Gastroesophageal sphincter (tissue), 4 donors: ENCODE measurements around the gene SLX9. TPM values are rescaled to one million over a fixed set of nuclear protein-coding genes. Genes with fewer than 3 reads are reported as not detected.
A peak's percentile ranks its signal among the peaks of the same experiment; 100 is the strongest.

Experiments used
- ATAC-seq: fragments of 150-250 bp; one replicate; pipeline ENCODE4 v1.9.1; 2016; ENCODE audit warnings: mild to moderate bottlenecking, moderate library complexity
- H3K27ac ChIP-seq, 4 donors: fragments of 200-600 bp; sonication (generic) in 3 of 4; 1 replicate in 3 of 4; 2 replicates in 1 of 4; pipeline ENCODE4 v1.5.1; 2016 to 2019
- H3K27me3 ChIP-seq: fragments of 200-600 bp; sonication (generic); one replicate; pipeline ENCODE4 v1.5.1; 2019
- H3K36me3 ChIP-seq, 2 donors: fragments of 200-600 bp; sonication (generic); one replicate each; pipeline ENCODE4 v1.5.1; 2019; ENCODE audit warnings: control low read depth in 1 of 2
- H3K4me1 ChIP-seq, 3 donors: fragments of 200-600 bp; sonication (generic); 1 replicate in 2 of 3; 2 replicates in 1 of 3; pipeline ENCODE4 v1.5.1; 2016 to 2019; ENCODE audit warnings: control low read depth in 2 of 3
- H3K4me3 ChIP-seq, 2 donors: fragments of 200-600 bp; sonication (generic); one replicate each; pipeline ENCODE4 v1.5.1; 2019; ENCODE audit warnings: mild to moderate bottlenecking in 1 of 2, moderate library complexity in 1 of 2
- H3K9me3 ChIP-seq, 3 donors: fragments of 200-600 bp; sonication (generic); one replicate each; pipeline ENCODE4 v1.5.1; 2017 to 2019; ENCODE audit warnings: control low read depth in 2 of 3
- CTCF ChIP-seq, 4 experiments: fragments of 200-600 bp in 2 of 4; fragments of 450-650 bp in 2 of 4; sonication (generic) in 1 of 4; IDR thresholded peaks; one replicate each; pipeline ENCODE4 v1.5.1; 2017 to 2019; ENCODE audit warnings: antibody characterized with exemption in 4 of 4, mild to moderate bottlenecking in 2 of 4, moderate library complexity in 2 of 4
- EP300 ChIP-seq: sonication (generic); formaldehyde crosslinking; IDR thresholded peaks from one replicate; pipeline ENCODE4 v1.6.1; 2017; ENCODE audit warnings: antibody characterized with exemption, mild to moderate bottlenecking
- POLR2A ChIP-seq, 2 donors: fragments of 450-650 bp; IDR thresholded peaks; one replicate each; pipeline ENCODE4 v1.6.1; 2017; ENCODE audit warnings: antibody characterized with exemption in 2 of 2, mild to moderate bottlenecking in 2 of 2, moderate library complexity in 1 of 2
- POLR2AphosphoS5 ChIP-seq: sonication (generic); formaldehyde crosslinking; IDR thresholded peaks from one replicate; pipeline ENCODE4 v1.6.1; 2017; ENCODE audit warnings: antibody characterized with exemption
- WGBS, 2 donors: methylation state at CpG; one replicate each; pipeline ENCODE4 v1.1.5; 2018; ENCODE audit warnings: low coverage in 1 of 2; 5-methylcytosine and 5-hydroxymethylcytosine counted together
- total RNA-seq, 4 donors: library from RNA; depleted of rRNA; stranded (reverse); fragments of >200 nt; gene quantifications; one replicate each; pipeline ENCODE4 v1.1.0, GENCODE V29; 2016

The SLX9 gene
- total RNA-seq, 4 donors from 2014 or later = 15.7 to 53.9 (median 36.4) TPM

GRCh38 chr21:44982558-44983250 lies 42.9 kb downstream of the SLX9 start:
- peak overlapping the region in 2 of 4 donors; percentile 5 to 65 for H3K27ac ChIP-seq
- H3K4me3 ChIP-seq = no peak overlapping the region
- H3K9me3 ChIP-seq = no peaks in the 10 kb centered on the region
- no CpG with 5 or more reads among the region's 41 CpGs for WGBS, 2 donors
- peak; percentile 22 for ATAC-seq
- peaks cover 0 to 36% (median 0%) of the 10 kb centered on the region in 3 donors for H3K4me1 ChIP-seq
- H3K36me3 ChIP-seq = peaks cover 0 to 14% of the 10 kb centered on the region in 2 donors
- peak; percentile 38 for TF ChIP-seq EP300
- TF ChIP-seq POLR2AphosphoS5 = peak; percentile 71
- TF ChIP-seq POLR2A (IDR thresholded peaks at IDR 0.05) = no peak
- H3K27me3 ChIP-seq = no peaks in the 10 kb centered on the region

- Histone ChIP-seq H3K36me3 (peaks cover 0 to 9% of the 10 kb centered on the region in 2 donors), H3K4me3 (no peak overlapping the region), H3K4me1 (peaks cover 0 to 43% (median 0%) of the 10 kb centered on the region in 3 donors), H3K27ac (peak overlapping the region in 2 of 4 donors; percentile 5 to 12), H3K9me3 (no peaks in the 10 kb centered on the region), H3K27me3 (no peaks in the 10 kb centered on the region)
- ATAC-seq = no peak
- 91 to 97% methylated on average over 7 to 11 of the region's 22 CpGs for WGBS, 2 donors
- TF ChIP-seq CTCF (IDR thresholded peaks at IDR 0.05) (no peak), POLR2AphosphoS5 (no peak), POLR2A (IDR thresholded peaks at IDR 0.05) (no peak), EP300 (no peak)
Observed at GRCh38 chr21:44983421-44984206, 43.8 kb downstream of the SLX9 start.

GRCh38 chr21:44984428-44984791 lies 44.6 kb downstream of the SLX9 start:
- Histone ChIP-seq H3K4me1 (peaks cover 2 to 51% (median 6%) of the 10 kb centered on the region in 3 donors), H3K36me3 (peaks cover 0 to 2% of the 10 kb centered on the region in 2 donors), H3K27ac (peak overlapping the region in 3 of 4 donors; percentile 37 to 94 (median 91)), H3K27me3 (no peaks in the 10 kb centered on the region), H3K9me3 (no peaks in the 10 kb centered on the region), H3K4me3 (no peak overlapping the region)
- WGBS, 2 donors = no CpG with 5 or more reads among the region's 20 CpGs
- no peak for TF ChIP-seq POLR2AphosphoS5
- no peak for TF ChIP-seq POLR2A (IDR thresholded peaks at IDR 0.05)
- TF ChIP-seq CTCF (IDR thresholded peaks at IDR 0.05) = no peak
- TF ChIP-seq EP300 = no peak
- ATAC-seq = no peak

- TF ChIP-seq CTCF (IDR thresholded peaks at IDR 0.05) (no peak), POLR2AphosphoS5 (no peak), EP300 (no peak), POLR2A (IDR thresholded peaks at IDR 0.05) (no peak)
- no peak for ATAC-seq
- H3K27ac ChIP-seq = peak overlapping the region in 3 of 4 donors; percentile 37 to 94 (median 91)
- no peaks in the 10 kb centered on the region for H3K9me3 ChIP-seq
- no peaks in the 10 kb centered on the region for H3K27me3 ChIP-seq
- no peak overlapping the region for H3K4me3 ChIP-seq
- no peaks in the 10 kb centered on the region for H3K36me3 ChIP-seq
- peaks cover 2 to 56% (median 7%) of the 10 kb centered on the region in 3 donors for H3K4me1 ChIP-seq
- WGBS, 2 donors = no CpG with 5 or more reads among the region's 26 CpGs
Observed at GRCh38 chr21:44984792-44985440, 45.1 kb downstream of the SLX9 start.
